ENCODE measurements around the gene SNX22.

DNA sequence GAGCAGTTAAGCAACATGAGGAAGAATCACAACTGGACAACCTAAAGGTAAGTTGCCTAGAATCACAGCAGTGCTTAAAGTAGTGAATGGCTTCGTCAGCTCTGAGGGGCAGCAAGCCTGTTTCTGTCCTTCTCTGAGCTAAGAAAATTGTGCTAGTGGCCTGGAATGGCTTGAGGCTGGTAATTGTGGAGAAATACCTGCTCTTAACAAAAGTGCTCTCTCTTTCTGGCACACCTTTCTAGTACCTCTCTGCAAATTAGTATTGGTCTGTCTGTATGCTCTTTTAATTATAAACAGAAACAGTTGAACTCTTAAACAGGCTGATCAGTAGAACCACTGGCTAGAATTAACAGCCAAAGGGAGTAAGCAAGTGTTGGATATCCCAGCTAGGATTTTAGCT lies 44.2 kb upstream of the SNX22 start:
- TF ChIP-seq, protein P1, sequence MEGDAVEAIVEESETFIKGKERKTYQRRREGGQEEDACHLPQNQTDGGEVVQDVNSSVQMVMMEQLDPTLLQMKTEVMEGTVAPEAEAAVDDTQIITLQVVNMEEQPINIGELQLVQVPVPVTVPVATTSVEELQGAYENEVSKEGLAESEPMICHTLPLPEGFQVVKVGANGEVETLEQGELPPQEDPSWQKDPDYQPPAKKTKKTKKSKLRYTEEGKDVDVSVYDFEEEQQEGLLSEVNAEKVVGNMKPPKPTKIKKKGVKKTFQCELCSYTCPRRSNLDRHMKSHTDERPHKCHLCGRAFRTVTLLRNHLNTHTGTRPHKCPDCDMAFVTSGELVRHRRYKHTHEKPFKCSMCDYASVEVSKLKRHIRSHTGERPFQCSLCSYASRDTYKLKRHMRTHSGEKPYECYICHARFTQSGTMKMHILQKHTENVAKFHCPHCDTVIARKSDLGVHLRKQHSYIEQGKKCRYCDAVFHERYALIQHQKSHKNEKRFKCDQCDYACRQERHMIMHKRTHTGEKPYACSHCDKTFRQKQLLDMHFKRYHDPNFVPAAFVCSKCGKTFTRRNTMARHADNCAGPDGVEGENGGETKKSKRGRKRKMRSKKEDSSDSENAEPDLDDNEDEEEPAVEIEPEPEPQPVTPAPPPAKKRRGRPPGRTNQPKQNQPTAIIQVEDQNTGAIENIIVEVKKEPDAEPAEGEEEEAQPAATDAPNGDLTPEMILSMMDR (IDR thresholded peaks at IDR 0.05 in 2 of 3, conservative IDR thresholded peaks at IDR 0.05 in 1 of 3; ENCODE audit: insufficient read depth in 2 of 3, low read depth in 1 of 3, low read length in 3 of 3) = no peak
- TF ChIP-seq RB1 (IDR thresholded peaks at IDR 0.05; ENCODE audit: low read depth) (no peak), CBX8 (IDR thresholded peaks at IDR 0.05; ENCODE audit: borderline replicate concordance, extremely low read depth, low read depth, low read length, poor library complexity, severe bottlenecking) (no peak), HMGN3 (IDR thresholded peaks at IDR 0.05; ENCODE audit: borderline replicate concordance, extremely low read depth, insufficient read length, low read depth, low read length) (no peak), SMARCC2 (IDR thresholded peaks at IDR 0.05; ENCODE audit: low read depth) (no peak), MYC (IDR thresholded peaks at IDR 0.05; ENCODE audit: low read depth, low read length) (no peak), MYC (CRISPR knock-in tag; IDR thresholded peaks at IDR 0.05; ENCODE audit: borderline replicate concordance, low read depth) (no peak)
- TF ChIP-seq, protein P2, sequence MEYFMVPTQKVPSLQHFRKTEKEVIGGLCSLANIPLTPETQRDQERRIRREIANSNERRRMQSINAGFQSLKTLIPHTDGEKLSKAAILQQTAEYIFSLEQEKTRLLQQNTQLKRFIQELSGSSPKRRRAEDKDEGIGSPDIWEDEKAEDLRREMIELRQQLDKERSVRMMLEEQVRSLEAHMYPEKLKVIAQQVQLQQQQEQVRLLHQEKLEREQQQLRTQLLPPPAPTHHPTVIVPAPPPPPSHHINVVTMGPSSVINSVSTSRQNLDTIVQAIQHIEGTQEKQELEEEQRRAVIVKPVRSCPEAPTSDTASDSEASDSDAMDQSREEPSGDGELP (CRISPR knock-in tag; IDR thresholded peaks at IDR 0.05; ENCODE audit: borderline replicate concordance) = no peak
- TF ChIP-seq, protein P3, sequence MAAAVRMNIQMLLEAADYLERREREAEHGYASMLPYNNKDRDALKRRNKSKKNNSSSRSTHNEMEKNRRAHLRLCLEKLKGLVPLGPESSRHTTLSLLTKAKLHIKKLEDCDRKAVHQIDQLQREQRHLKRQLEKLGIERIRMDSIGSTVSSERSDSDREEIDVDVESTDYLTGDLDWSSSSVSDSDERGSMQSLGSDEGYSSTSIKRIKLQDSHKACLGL (CRISPR knock-in tag; IDR thresholded peaks at IDR 0.05; ENCODE audit: borderline replicate concordance, poor library complexity, severe bottlenecking) = no peak

Data from K562 (cell line).